Gastroesophageal sphincter (tissue), 3 donors: ENCODE measurements around the gene OSCP1.
"Not testable (repeated sequence)": the region's sequence is repeated elsewhere in the genome, so short reads cannot be mapped to it uniquely, and the experiment has no call there.

ENCODE experiments used
- POLR2A ChIP-seq, 2 donors: fragments of 450-650 bp; IDR thresholded peaks; one replicate each; pipeline ENCODE4 v1.6.1; 2017; ENCODE audit warnings: antibody characterized with exemption in 2 of 2, mild to moderate bottlenecking in 2 of 2, moderate library complexity in 1 of 2
- TF ChIP-seq, protein P1 (sequence below), 4 experiments: fragments of 200-600 bp in 2 of 4; fragments of 450-650 bp in 2 of 4; sonication (generic) in 1 of 4; IDR thresholded peaks; one replicate each; pipeline ENCODE4 v1.5.1; 2017 to 2019; ENCODE audit warnings: antibody characterized with exemption in 4 of 4, mild to moderate bottlenecking in 2 of 4, moderate library complexity in 2 of 4

- TF ChIP-seq, protein P1, sequence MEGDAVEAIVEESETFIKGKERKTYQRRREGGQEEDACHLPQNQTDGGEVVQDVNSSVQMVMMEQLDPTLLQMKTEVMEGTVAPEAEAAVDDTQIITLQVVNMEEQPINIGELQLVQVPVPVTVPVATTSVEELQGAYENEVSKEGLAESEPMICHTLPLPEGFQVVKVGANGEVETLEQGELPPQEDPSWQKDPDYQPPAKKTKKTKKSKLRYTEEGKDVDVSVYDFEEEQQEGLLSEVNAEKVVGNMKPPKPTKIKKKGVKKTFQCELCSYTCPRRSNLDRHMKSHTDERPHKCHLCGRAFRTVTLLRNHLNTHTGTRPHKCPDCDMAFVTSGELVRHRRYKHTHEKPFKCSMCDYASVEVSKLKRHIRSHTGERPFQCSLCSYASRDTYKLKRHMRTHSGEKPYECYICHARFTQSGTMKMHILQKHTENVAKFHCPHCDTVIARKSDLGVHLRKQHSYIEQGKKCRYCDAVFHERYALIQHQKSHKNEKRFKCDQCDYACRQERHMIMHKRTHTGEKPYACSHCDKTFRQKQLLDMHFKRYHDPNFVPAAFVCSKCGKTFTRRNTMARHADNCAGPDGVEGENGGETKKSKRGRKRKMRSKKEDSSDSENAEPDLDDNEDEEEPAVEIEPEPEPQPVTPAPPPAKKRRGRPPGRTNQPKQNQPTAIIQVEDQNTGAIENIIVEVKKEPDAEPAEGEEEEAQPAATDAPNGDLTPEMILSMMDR (IDR thresholded peaks at IDR 0.05) = not testable (repeated sequence)
- not testable (repeated sequence) for TF ChIP-seq POLR2A (IDR thresholded peaks at IDR 0.05)
Measured at GRCh38 chr1:36487336-36487725, 37.1 kb upstream of the OSCP1 start.
